ENCODE results near the gene HLA-B. TPM values are rescaled to one million over a fixed set of nuclear protein-coding genes. Genes with fewer than 3 reads are reported as not detected.
"Not testable (repeated sequence)": the region's sequence is repeated elsewhere in the genome, so short reads cannot be mapped to it uniquely, and the experiment has no call there.

Gene HLA-B
- polyA plus RNA-seq (ENCODE audit: insufficient read length in 12 of 12): 100 to 1,000 TPM in 11 of 12 donors, not detected in 1; 106 to 262 (median 145) TPM
- long read RNA-seq, donor 1, transcript HLA-B-249 (8 exons, 1,547 nt): major isoform, 32 of 47 reads
- long read RNA-seq, donor 1, partial matches to known transcripts: 7 of 47 reads
- long read RNA-seq, donor 1, other reads (novel, unspliced or antisense): 0 of 47 reads
- long read RNA-seq, donor 2, transcript HLA-B-249 (8 exons, 1,547 nt): major isoform, 33 of 83 reads
- long read RNA-seq, donor 2, partial matches to known transcripts: 46 of 83 reads
- long read RNA-seq, donor 2, other reads (novel, unspliced or antisense): 0 of 83 reads
- long read RNA-seq, donor 3, transcript HLA-B-249 (8 exons, 1,547 nt): major isoform, 18 of 20 reads
- long read RNA-seq, donor 3, partial matches to known transcripts: 0 of 20 reads
- long read RNA-seq, donor 3, other reads (novel, unspliced or antisense): 0 of 20 reads
- long read RNA-seq, donor 4, transcript HLA-B-249 (8 exons, 1,547 nt): major isoform, 13 of 16 reads
- long read RNA-seq, donor 4, partial matches to known transcripts: 0 of 16 reads
- long read RNA-seq, donor 4, other reads (novel, unspliced or antisense): 0 of 16 reads
- long read RNA-seq, donor 5, transcript HLA-B-249 (8 exons, 1,547 nt): major isoform, 30 of 60 reads
- long read RNA-seq, donor 5, partial matches to known transcripts: 25 of 60 reads
- long read RNA-seq, donor 5, other reads (novel, unspliced or antisense): 0 of 60 reads
- long read RNA-seq, donor 6, transcript HLA-B-249 (8 exons, 1,547 nt): major isoform, 11 of 11 reads
- long read RNA-seq, donor 6, partial matches to known transcripts: 0 of 11 reads
- long read RNA-seq, donor 6, other reads (novel, unspliced or antisense): 0 of 11 reads
- long read RNA-seq, donor 7, transcript HLA-B-249 (8 exons, 1,547 nt): major isoform, 29 of 56 reads
- long read RNA-seq, donor 7, partial matches to known transcripts: 23 of 56 reads
- long read RNA-seq, donor 7, other reads (novel, unspliced or antisense): 0 of 56 reads
- long read RNA-seq, donor 8, transcript HLA-B-249 (8 exons, 1,547 nt): major isoform, 27 of 35 reads
- long read RNA-seq, donor 8, partial matches to known transcripts: 6 of 35 reads
- long read RNA-seq, donor 8, other reads (novel, unspliced or antisense): 0 of 35 reads
- long read RNA-seq, donor 9, transcript HLA-B-249 (8 exons, 1,547 nt): major isoform, 31 of 42 reads
- long read RNA-seq, donor 9, partial matches to known transcripts: 5 of 42 reads
- long read RNA-seq, donor 9, other reads (novel, unspliced or antisense): 0 of 42 reads
- long read RNA-seq, donor 10, transcript HLA-B-249 (8 exons, 1,547 nt): major isoform, 55 of 76 reads
- long read RNA-seq, donor 10, partial matches to known transcripts: 15 of 76 reads
- long read RNA-seq, donor 10, other reads (novel, unspliced or antisense): 0 of 76 reads
- long read RNA-seq, donor 11, transcript HLA-B-249 (8 exons, 1,547 nt): major isoform, 30 of 40 reads
- long read RNA-seq, donor 11, partial matches to known transcripts: 0 of 40 reads
- long read RNA-seq, donor 11, other reads (novel, unspliced or antisense): 6 of 40 reads

GRCh38 chr6:31356946-31357466 lies at the start of gene HLA-B:
TSS of gene HLA-B (minus strand) at chr6:31357179. CDS start at chr6:31357158, 21 bp downstream.
- DNase-seq: peak; percentile 84

- no peak for DNase-seq
Observed at GRCh38 chr6:31405996-31406395, 49.0 kb upstream of the HLA-B start.

GRCh38 chr6:31404061-31404364 lies 47.0 kb upstream of the HLA-B start:
- DNase-seq: not testable (repeated sequence)

- peak; percentile 89 for DNase-seq
Observed at GRCh38 chr6:31403283-31404060, 46.5 kb upstream of the HLA-B start, which contains the start of gene MICA. TSS of gene MICA (plus strand) at chr6:31403595. CDS start at chr6:31403633, 38 bp downstream.

GRCh38 chr6:31402324-31403282 lies 45.6 kb upstream of the HLA-B start:
- DNase-seq: peak; percentile 51

GRCh38 chr6:31401403-31401802 lies 44.4 kb upstream of the HLA-B start:
- DNase-seq: no peak

GRCh38 chr6:31400467-31401289 lies 43.7 kb upstream of the HLA-B start:
- DNase-seq: peak; percentile 59

GRCh38 chr6:31399589-31400466 lies 42.8 kb upstream of the HLA-B start:
- peak; percentile 95 for DNase-seq

GRCh38 chr6:31397901-31398525 lies 41.0 kb upstream of the HLA-B start:
- DNase-seq: no peak

GRCh38 chr6:31397153-31397499 lies 40.1 kb upstream of the HLA-B start:
- not testable (repeated sequence) for DNase-seq

GRCh38 chr6:31396422-31397152 lies 39.6 kb upstream of the HLA-B start:
- DNase-seq: peak; percentile 84

- DNase-seq: no peak
Observed at GRCh38 chr6:31395832-31396231, 38.9 kb upstream of the HLA-B start.

GRCh38 chr6:31394381-31394780 lies 37.4 kb upstream of the HLA-B start:
- DNase-seq: no peak

GRCh38 chr6:31393932-31394331 lies 37.0 kb upstream of the HLA-B start:
- DNase-seq: no peak

GRCh38 chr6:31389802-31390132 lies 32.8 kb upstream of the HLA-B start:
- not testable (repeated sequence) for DNase-seq

Data from muscle of arm (tissue), 14 donors.